Bronchus fibroblast of lung (primary cell): ENCODE data around the gene CUEDC1. TPM values are rescaled to one million over a fixed set of nuclear protein-coding genes. Genes with fewer than 3 reads are reported as not detected.

Experiments used
- total RNA-seq: library from RNA; depleted of rRNA; stranded (reverse); fragments of >200 nt; gene quantifications from 2 replicates; pipeline ENCODE4 v1.2.3, GENCODE V29; 2015

The CUEDC1 gene, protein sequence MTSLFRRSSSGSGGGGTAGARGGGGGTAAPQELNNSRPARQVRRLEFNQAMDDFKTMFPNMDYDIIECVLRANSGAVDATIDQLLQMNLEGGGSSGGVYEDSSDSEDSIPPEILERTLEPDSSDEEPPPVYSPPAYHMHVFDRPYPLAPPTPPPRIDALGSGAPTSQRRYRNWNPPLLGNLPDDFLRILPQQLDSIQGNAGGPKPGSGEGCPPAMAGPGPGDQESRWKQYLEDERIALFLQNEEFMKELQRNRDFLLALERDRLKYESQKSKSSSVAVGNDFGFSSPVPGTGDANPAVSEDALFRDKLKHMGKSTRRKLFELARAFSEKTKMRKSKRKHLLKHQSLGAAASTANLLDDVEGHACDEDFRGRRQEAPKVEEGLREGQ
- 10.3 and 12.5 TPM in 2 replicates for total RNA-seq

DNA sequence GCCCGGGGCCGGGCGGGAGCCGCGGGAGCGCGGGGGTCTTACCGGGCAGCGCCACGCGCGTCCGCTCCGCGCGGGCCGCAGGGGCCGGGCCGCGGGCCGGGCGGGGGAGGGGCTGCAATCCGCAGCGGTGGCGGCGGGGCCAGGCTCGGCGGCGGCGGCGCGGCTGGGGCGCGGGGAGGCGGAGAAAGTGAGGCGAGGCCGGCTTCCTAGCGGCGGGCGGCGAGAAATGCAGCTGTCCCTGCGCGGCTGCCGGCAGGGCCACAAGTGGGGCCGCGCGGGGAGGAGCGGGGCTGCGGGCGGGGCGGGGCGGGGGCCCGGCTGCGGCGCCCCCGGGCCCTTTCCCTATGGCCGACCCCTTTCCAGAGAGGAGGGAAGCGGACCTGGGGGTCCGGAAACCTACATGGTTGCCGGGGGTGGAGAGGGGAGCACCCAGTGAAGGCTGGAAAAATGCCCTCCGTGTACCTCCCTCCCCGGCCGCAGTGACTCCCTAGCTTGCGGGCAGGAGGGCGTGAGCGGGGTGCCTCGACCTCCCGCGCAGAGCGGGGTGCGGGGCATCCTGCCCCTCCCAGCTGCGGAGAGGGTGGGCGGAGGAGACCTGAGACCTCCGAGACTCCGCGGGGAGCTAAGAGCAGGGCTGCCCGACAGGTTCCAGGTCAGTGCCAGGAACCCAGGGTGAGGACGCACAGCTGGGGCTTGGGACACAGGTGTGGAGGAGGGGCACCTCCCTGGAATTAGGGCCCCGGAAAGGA lies at the start of gene CUEDC1:
CUEDC1 (minus strand) TSS at position 230 of the 749 bp plus-strand sequence. CDS start 69,848 bp downstream, outside the sequence.

DNA sequence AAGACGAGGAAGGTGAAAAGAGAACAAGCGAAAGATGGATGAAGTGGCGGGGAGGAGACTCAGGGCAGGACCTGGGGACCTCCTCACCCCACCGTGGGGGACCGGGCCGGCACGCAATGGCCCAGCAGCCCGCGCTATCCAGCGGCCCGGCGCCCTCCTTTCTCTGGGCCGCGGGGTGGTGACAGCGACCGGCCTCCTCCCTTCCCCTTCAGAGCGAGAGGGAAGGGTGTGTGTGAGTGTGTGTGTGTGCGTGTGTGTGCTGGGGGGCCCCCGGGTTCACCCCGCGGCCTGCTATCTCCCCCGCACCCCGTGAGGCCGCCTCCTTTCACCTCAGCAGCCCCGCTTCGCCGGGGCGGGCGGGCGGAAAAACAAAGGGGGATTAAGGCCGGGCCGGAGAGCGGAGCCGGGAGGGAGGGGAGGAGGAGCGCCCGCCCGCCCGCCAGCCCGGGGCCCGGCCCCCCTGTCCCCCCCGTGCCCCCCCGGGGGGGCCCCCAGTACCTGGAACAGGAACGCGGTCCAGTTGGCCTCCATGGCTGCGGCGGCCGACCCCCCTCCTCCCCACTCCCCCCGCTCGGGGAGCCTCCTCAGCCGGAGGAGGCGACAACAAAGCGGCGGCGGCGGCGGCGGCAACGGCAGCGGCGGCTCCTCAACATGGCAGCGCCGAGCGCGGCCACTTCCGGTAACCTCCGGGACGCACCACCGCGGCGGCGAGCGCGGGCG lies 32.5 kb upstream of the CUEDC1 start, which contains the start of gene VEZF1:
VEZF1 (minus strand) TSS at position 674 of the 720 bp plus-strand sequence; CDS start at position 531, 143 bp downstream.

DNA sequence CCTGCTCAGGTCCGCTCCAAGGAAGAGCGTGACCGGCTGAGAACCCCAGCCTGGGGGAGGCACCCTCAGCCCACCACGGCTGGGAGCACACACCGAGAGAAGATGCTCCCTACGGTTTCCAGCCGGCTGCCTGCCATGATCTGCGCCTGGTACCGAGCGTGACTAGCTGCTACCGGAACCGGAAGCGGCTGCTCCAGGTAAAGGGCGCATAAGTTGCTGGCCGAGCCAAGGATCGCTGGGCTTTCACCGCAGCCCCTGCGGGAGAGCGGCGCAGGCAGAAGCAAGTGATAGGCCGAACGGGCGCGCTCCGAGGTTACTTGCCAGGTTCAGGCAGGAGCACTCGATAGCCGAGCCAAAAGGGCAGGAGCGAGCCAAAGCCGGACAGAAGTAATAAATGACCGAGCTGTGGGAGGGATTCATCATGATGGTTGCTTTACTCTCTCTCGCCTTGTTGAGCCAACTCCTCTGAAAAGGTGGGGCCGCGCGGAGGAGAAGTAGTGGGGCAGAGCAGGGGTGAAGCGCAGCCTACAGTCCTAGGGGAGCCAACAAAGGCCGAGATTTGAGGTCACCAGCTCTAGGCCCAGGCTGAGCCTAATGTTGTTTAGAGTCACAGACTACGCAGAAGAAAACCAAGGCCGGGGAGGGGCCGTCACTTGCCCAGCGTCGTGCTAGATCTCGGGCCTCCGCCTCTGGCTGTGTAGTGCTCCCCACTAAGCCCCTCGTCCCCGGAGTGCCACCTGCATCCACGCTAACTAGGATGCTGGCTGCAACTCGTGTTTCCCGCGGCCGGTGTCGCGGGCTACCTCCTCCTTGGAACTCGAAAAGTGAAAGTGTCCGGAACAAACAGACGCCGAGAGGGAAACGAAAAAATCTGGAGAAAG lies 105.1 kb downstream of the CUEDC1 start, which contains the start of gene MRPS23:
MRPS23 (minus strand) TSS at position 171 of the 881 bp plus-strand sequence; CDS start at position 137, 34 bp downstream.

Other genes with a start within 250 kb of the CUEDC1 start
- gene CCDC182, start 210.1 kb downstream of the CUEDC1 start, total RNA-seq, result not detected in 2 replicates
- 18.3 and 21.6 TPM in 2 replicates for gene MRPS23, start 105.4 kb downstream of the CUEDC1 start, total RNA-seq
- gene VEZF1, start 32.8 kb upstream of the CUEDC1 start, total RNA-seq, result 45.1 and 45.3 TPM in 2 replicates
- gene SRSF1, start 51.8 kb upstream of the CUEDC1 start, total RNA-seq, result 254 and 280 TPM in 2 replicates
- 11.4 and 11.6 TPM in 2 replicates for gene DYNLL2, start 128.0 kb upstream of the CUEDC1 start, total RNA-seq
- not detected in 2 replicates for gene OR4D1, start 193.0 kb upstream of the CUEDC1 start, total RNA-seq
- gene OR4D2, start 211.6 kb upstream of the CUEDC1 start, total RNA-seq, result not detected in 2 replicates
- gene EPX, start 237.3 kb upstream of the CUEDC1 start, total RNA-seq, result not detected in 2 replicates